GDM1 (cell line): ENCODE results near the gene MACROD2.

ENCODE experiments used
- DNase-seq: peaks from one replicate; lab custom pipeline; 2025; lab: John Stamatoyannopoulos, UW

The MACROD2 gene

DNA sequence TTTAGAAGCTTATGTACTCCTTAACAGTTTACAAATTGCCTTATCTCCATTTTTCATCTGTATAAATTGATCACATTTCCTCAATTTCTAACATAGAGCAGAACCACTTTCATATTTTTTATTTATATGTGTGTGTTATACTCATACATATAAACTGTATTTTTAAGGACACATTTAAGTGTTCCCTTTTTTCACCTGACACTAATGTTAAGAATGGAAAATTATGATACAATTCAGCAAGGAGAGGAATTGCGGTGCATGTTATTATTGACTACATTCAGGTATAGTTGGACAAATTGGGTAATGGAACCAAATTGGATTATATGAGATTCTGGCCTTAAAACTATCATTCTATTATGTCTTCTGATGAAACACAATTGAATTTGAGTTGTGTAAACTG lies 821.2 kb downstream of the MACROD2 start:
- DNase-seq = no peak

DNA sequence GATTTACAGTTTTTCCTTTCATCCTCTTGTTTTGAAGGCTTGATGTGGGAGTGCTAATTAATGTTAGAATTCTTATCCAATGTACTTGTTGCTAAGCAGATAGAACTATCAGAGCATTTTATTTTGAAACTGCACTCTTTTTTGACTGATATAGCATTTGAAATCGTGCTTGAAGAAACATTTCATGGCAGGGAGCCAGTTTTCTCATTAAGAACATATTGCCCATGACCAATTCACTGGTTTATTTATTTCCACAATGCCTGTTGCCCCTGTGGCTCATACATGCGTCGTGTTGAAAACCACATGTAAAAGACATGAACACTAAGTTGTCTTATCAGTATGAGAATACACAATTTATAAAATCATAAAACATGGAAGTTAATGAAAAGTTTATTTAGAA lies 821.8 kb downstream of the MACROD2 start:
- DNase-seq = no peak

DNA sequence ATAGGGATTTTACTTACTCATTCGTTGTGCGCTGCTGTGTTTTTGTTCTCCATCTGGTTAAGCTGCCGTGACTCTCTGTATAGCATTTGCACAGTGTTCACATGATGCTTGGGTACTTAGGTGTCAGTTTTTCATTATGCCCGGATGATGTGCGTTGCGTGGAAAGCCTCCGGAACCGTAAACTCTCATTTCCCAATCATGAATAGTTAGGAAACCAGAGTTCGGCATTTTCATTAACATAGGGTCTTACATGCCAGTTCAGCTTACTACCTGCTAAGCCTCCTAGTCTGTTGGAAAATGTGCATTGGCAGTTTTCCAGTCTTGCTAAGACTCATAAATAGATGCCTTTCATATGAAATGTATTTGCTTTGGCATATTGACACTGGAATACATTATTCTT lies 825.5 kb downstream of the MACROD2 start:
- DNase-seq = no peak

DNA sequence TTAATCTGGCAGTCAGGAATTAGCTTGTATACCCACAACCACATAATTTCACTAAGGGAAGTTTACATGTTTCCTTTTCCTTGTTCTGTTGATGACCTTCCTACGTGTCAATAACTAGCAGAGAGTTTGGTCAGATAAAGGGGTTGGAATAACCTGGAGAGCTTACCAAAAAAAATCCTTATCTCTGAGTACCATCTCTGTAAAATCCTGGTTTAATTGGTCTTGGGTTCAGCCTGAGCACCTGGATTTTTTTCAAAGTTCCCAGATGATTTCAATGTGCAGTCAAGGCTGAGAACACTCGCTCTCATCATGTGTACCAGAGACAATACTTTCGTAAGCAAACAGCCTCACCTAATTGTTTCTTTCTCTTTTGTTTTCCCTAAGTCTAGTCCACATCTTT lies 825.9 kb downstream of the MACROD2 start:
- no peak for DNase-seq

DNA sequence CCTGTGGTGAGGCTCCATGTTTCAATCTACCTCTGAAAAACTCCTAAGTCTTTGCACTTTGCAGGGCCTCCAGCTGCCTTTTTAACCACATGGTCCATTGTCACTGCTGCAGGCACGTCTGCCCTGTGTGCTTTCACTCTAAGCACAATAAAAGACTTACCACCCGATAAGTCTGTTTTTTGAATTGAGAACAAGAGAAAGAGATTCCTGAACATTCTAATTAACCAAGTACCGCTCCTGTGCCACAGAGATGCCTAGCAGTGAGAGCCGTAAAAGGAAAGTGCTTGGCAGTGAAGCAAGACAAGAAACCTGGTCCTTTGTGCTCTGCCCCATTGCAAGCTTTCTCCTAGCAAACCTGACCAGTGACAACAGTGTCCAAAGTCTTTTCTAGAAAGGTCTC lies 829.7 kb downstream of the MACROD2 start:
- no peak for DNase-seq

DNA sequence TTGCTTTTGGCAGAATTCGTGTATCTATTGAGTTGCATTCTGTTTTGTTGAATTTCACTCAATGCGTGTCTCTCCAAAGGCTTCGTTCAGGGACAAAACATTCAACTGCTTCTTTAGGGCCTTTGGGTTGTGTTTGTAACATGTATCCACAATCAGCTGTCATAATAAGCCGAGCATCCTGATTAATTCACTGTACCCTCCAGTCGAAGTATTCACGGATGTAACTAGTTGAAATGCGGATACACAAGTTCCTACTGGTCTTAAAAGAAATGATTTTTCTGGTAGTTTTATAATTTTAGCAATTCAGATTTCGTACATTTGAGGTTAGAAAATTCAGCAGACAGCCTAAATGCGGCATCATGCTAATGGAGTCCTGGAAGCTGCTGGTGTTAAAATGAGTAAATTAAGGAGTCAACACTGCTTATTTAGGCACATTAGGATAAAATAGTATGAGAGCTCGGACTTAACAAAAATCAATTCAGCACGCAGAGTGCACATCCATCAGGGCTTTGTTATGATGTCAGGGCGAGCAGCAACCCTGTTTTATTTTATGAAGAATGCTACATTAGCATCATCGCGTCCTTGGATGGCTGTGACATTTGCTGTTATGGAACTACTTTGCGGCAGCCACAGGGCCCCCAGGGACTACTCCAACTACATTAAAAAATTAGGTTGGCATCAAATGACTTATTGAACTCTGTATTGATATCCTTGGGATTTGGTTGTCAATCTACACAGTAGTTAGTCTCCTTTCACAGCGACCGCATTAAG lies 831.4 kb downstream of the MACROD2 start:
- no peak for DNase-seq

DNA sequence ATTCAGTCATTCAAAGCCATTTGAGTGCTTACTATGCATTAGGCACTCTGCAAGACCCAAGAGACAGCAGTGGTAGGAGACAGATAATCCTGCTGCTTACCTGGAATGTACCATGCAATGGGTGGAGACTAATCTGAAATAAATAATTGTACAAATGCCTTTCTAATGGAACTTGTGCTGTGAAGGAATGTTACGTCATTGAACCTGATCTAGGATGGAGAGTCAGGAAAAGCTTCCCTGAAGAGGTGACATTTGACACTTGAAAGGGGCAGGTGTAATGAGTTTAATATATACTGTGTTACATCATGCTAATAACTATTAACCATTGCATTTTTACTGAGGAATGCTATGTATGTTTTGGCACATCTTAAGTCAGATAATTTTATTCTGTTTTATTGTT lies 833.1 kb downstream of the MACROD2 start:
- no peak for DNase-seq

DNA sequence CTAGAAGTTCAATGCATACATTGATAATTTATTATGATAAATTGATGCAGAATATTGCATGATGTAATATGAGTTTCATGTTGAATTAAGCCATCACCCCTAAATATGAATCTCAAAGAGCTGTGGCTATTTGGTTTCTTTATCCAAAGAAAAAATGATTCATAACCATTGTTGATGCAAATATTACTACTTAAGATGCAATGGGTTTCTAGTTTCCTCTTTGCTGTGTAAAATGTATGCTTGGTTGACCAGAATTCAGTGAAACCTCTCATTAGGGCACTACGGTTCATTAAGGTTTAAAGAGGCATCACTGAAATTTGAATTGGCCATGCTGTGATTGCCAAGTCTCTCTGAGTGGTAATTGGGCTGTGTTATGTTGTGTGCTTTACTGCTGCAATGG lies 834.6 kb downstream of the MACROD2 start:
- DNase-seq = no peak

DNA sequence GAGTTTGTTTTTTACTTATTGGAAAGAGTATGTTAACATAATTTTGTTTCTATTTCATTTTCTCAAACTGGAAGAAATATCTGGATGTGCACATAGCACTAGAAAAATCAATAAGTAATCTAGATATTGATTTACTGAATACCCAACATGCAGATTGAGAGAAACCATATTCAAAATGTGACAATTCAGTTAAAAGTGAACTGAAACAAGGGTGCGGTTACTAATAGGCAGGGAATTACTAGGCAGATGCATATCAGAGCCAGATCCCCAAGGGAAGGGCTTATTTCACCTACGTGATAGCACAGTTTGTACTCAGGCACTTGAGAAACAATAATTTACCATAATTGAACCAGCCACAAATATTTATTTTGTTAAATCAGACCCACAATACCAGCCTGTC lies 835.1 kb downstream of the MACROD2 start:
- no peak for DNase-seq

DNA sequence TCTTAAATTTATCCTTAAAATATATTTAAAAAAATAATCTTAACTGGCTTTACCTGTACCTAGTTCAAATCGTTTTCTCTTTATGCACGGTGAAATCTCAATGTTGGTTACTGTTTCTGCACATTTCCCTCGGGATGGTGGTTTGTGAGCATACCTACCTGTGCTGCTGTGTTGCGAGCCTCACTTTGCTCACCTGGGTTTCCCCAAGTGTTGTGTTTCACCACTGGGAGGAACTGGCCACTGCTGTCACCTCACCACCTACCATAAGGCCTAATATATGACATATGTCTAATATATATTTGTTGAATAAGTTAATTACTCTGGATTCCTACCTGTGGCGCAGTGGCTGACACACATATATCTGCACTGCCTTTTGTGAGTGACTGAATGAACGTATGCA lies 835.6 kb downstream of the MACROD2 start:
- DNase-seq = no peak

DNA sequence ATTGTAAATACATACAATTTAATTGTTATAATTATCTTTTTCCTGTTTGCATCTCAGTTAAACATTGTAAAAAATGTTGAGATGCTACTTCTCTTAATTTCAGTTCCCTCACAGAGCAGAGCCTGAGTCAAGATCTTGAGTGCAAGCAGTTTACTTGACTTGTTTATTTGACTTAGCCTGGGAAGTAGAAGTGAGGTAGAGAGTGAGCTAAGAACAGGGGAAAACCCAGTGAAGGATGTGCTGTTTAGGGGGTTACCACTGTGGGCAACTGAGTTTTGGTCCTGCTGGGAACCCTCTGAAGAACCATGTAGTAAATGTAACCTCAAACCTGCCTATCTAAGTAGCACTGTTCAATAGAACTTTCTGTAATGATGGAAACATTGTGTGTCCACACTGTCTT lies 837.3 kb downstream of the MACROD2 start:
- DNase-seq = no peak

DNA sequence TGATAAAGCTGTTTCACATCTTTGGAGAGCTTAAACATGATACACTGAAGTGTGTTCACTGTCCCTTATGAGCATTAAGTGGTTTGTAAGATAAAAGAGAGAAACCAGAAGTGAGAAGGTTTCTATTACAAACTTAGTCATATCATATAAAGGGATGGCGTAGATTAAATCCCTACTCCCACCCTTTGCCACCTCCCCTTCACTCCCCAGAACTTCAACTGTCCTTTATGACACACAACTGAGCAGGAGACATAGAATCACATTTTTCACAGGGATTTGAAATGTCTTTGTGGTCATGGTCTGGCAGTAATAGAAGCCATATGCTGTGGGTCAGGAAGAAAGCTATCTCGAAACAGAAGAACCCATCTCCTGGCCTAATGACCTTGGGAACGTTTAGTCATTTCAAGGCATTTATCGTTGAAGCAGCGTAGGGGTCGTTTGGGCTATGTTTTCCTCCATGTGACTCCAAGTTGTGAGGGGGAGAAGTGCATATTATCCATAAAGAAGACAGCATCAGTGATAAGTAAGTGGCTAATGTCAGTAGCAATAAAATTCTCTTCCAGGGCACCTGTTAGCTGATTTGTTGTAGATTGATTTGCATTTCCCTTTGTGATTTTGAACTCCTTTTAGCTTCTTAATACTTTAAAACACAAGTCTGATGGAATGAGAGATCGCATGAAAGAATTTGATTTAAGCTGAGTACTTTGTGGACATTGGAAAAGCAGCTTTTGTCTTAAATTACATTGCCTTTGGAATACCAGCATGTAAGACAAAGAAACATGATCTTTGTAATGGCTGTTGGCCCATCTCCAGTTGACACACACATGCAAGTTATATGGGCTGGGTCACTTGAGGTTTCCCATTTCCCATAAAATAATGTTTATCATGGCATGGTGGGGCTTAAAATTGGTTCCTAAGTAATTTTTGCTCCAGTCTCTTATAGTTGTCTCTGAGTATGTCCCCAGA lies 843.6 kb downstream of the MACROD2 start:
- no peak for DNase-seq

DNA sequence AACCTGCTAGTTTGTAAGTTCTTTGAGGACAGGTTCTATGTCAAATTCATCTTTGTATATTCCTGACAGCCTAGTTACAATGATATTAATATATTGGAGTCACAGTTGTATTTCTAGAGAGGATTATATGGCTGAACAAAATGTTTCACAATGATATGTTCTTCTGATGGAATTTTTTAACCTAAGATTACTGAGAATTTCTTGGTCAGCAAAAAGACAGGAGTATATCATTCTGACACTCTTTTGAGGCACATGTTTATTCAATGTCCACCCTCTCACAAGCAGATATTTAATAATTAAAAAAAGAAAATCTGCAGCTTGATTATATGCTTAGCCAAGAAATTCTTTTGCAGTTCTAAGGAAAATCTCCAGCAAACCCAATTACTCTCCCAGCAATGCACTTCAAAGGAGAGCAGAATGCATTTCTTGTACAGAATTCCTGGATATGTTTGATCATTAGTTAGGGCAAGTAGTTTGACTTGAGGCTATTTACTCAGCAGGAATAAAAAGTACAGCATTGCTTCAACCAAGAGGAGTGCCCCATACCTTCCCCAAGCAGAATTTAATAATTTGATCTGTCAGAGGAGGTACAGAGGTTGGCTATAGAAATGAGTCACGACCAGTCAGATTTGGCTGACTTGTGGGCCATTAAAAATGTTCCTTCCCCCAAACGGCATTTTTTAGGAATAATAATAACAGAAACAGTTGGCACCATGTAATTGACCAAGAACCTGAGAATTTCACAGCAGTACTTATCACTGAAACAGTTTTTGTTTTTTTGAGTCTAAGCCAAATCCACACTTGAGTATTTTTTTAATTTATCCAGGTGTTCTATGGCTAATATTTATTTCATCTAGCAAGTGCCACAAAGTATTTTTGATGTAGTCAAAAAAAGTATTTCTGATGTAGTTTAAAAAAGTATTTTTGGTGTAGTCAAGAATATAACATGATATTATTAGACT lies 850.2 kb downstream of the MACROD2 start:
- DNase-seq = no peak

DNA sequence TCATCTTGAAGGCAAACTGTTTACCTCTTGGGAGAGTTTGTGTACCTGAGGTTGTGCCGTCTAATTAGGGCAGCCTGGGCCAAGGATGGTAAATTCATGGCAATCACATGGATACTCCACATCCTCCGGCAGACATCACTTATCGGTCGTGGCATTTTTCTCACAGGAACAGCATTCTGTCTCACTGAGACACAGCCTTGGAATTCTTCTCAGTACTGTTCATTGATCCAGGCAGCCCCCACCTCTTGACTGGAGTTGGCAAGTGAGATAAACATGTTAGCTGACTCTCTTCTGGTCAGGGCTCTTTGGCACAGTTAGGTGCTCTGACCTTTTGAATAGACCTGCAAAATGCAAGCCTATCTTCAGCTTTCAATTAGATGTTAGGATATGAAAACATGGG lies 853.5 kb downstream of the MACROD2 start:
- DNase-seq = no peak

DNA sequence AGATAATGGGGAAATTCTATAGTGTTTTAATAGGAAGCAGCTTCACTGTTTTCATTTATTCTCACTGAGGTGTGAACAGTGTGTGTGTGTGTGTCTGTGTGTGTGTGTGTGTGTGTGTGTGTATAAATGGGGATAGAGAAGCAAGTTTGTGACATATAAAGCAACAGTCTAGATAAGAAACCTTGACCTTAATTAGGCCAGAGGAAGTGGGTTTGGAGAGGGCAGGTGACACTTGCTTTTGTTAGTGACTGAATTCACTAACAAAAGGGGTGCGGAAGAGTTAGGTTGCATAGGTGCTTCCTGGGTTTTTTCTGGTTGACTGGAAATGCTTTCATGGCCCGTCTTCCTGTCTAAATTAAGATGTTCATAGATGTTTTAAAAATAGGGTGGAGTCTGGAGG lies 857.8 kb downstream of the MACROD2 start:
- no peak for DNase-seq

DNA sequence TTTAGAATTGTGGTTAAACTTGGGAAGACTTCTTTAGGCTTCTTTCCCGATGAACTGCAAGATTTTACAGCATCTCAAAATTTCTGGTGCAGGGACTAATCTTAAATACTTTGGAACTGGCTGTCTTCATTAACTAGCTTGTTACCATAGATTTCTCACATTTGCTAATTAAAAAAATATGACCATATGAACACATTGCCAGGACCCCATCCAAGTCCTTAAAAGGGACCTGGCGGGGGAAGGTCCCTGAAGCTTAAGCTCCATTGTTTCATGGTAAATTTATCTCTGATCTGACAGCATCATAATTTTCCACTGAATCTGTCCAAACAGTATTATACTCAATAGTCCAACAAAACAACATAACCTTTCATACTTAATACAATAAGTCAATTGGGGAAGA lies 859.9 kb downstream of the MACROD2 start:
- no peak for DNase-seq

DNA sequence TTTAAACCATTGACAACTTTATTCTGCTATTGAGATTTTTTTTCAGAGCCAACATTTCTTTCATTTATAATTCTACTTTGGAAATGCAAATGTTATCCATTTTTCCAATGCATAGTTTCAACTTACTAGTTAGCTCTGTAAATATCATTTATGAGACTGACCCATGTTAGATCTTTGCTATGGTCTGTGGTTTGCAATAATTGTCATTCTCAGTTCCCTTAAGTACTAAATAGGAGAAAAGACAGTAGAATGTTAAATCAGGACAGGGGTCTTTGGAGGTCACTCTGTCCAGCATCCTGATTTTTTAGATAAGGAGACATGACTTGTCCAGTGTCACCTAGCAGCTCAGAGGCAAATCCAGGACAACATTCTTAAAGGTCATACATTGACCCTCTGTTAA lies 864.3 kb downstream of the MACROD2 start:
- DNase-seq = no peak

DNA sequence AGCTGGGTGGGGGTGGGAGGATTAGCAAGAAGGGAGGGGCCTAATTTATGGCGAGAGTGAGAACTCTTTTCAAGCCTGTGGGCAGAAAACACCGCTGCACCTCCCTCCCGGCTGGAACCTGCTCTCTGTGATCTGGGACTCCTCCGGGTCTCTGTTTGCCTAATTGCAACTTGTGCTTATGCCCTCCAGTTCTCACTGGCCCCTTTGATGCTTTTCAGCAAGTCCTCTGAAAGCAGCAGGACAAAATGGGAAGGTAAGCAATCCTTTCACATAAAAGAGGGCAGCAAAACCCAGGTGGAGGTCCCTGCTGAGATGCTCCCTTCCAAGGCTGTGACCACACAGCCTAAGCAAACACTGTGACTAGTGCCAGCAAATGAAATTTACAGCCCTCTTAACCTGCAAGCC lies 865.1 kb downstream of the MACROD2 start:
- DNase-seq = no peak

DNA sequence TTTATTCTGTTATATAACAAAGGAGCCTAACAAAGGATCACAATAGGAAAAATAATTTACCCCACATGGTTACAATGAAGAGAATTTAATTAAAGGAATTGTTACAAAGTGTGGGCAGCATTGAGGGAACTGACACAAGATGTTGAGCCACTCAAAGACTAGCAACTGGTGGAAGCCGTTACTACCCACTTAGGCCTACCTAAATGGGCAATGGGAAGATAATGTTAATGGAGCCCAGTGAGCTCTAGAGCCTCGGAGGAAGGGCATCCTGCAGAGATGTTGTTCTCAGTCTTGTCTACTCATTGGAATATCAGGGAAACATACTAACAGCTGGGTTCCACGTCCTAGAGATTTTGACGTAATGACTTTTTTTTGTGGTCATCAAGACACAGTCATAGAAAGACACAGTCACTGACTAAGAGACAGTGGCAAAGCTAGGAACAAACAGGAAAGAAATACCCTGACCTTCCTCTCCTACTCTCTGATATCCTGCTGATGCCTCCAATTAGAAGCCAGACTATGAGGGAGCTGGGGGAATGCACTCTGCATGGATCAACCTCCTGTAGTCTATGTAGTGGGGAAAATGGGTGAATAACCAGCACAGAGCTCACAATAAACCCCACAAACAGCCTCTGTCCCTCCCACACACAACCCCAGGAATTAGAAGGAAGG lies 865.8 kb downstream of the MACROD2 start:
- no peak for DNase-seq

DNA sequence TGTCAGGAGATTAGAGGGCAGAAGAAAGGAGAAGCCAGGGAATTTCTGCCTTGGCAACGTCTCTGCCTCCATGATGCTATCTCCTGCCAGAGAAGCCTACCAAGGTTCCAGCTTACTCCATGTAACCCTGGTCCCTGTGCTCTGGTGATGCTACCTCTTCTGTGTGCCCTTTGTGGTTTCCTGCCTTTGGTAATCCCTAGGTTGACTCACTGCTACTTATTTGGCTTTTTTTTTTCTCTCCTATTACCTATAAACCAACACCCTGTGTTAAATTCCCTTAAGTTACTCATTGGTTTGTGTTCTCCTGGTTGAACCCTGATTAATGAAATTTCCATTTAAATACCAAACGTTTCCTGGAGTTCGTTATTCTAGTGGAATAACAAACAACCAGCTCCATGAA lies 869.9 kb downstream of the MACROD2 start:
- DNase-seq = no peak

DNA sequence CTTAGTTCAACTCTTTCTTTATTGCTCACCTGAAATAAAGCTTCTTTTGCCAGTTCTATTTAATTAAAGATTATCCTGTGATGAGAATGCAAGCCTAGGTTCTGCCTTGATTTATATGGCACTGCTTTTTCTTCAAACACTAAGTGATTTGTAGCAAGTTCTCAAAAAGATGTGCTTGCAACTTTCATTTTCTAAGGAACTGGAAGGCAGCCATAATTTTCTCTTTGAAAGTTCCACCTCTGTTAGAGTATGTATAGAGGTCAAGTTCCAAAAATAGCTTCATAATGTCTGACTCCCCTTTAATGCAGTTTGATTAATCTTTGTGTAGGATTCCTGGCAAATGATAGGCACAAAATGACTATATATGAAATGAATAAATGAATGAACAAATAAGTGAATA lies 870.4 kb downstream of the MACROD2 start:
- no peak for DNase-seq
